IMR-90 (cell line): ENCODE data around the gene OR6S1. TPM values are rescaled to one million over a fixed set of nuclear protein-coding genes. Genes with fewer than 3 reads are reported as not detected.

Experiments used
- ATAC-seq: fragments of 200-7000 bp; cut with Tn5 transposase; 2 replicates; pipeline ENCODE4 v1.9.1; 2020; ENCODE audit warnings: low read depth, mild to moderate bottlenecking, moderate library complexity
- BruUV-seq: library from RNA; stranded (reverse); fragments of 400-500 nt; replicated peaks from 2 replicates; lab custom pipeline; 2021; lab: Mats Ljungman, UMichigan
- CTCF ChIA-PET: fragments of 300-600 bp; formaldehyde crosslinking; extraction: SDS; loops from one replicate; lab custom pipeline; 2021; ENCODE audit warnings: antibody characterized with exemption; lab: Yijun Ruan, JAX
- POLR2A ChIA-PET: fragments of 300-600 bp; sonication (Branson Sonifier 250); formaldehyde crosslinking; loops from one replicate; lab custom pipeline; 2022; ENCODE audit warnings: antibody characterized with exemption; ENCODE audit not compliant: unreplicated experiment; lab: Charles Lee
- DNase-seq: peaks from one replicate; pipeline ENCODE4 v3.0.0; 2013
- H2AFZ ChIP-seq: replicated peaks from 2 replicates; pipeline ENCODE3; 2013; ENCODE audit warnings: low read length, mild to moderate bottlenecking; ENCODE audit not compliant: poor library complexity
- H2AK5ac ChIP-seq: 2 replicates; pipeline ENCODE4 v1.6.1; 2013; ENCODE audit warnings: low read depth, low read length, inconsistent platforms
- H2AK9ac ChIP-seq: replicated peaks from 2 replicates; pipeline ENCODE3; 2013; ENCODE audit warnings: mild to moderate bottlenecking, low read depth, low read length, moderate library complexity; ENCODE audit not compliant: poor library complexity
- H2BK120ac ChIP-seq: 2 replicates; pipeline ENCODE4 v1.6.1; 2013; ENCODE audit warnings: low read depth, low read length, inconsistent platforms
- H2BK15ac ChIP-seq: 3 replicates; pipeline ENCODE4 v1.6.1; 2013; ENCODE audit warnings: low read depth, low read length, inconsistent platforms
- H2BK20ac ChIP-seq: 2 replicates; pipeline ENCODE4 v1.6.1; 2013; ENCODE audit warnings: low read depth, mild to moderate bottlenecking, inconsistent platforms, low read length, moderate library complexity
- H2BK5ac ChIP-seq: 2 replicates; pipeline ENCODE4 v1.6.1; 2013; ENCODE audit warnings: mild to moderate bottlenecking, low read depth, low read length, inconsistent platforms; ENCODE audit not compliant: poor library complexity, severe bottlenecking
- H3K14ac ChIP-seq: replicated peaks from 2 replicates; pipeline ENCODE4 v1.6.1; 2013; ENCODE audit warnings: low read depth, low read length, inconsistent platforms
- H3K18ac ChIP-seq: 2 replicates; pipeline ENCODE4 v1.6.1; 2013; ENCODE audit warnings: low read depth, low read length, control low read depth
- H3K23ac ChIP-seq: 2 replicates; pipeline ENCODE4 v1.6.1; 2013; ENCODE audit warnings: low read depth, low read length, inconsistent platforms
- H3K27ac ChIP-seq: 2 replicates; pipeline ENCODE4 v1.5.1; 2013; ENCODE audit warnings: mild to moderate bottlenecking, control low read depth, low read length; ENCODE audit not compliant: insufficient read depth
- H3K27me3 ChIP-seq: 2 replicates; pipeline ENCODE4 v1.6.1; 2013; ENCODE audit warnings: low read length; ENCODE audit not compliant: control insufficient read depth, insufficient read depth
- H3K36me3 ChIP-seq: 2 replicates; pipeline ENCODE4 v1.6.1; 2013; ENCODE audit warnings: low read length, mixed read lengths; ENCODE audit not compliant: control insufficient read depth, insufficient read depth
- H3K4ac ChIP-seq: 2 replicates; pipeline ENCODE4 v1.6.1; 2013; ENCODE audit warnings: low read depth, low read length, inconsistent platforms
- H3K4me1 ChIP-seq: 2 replicates; pipeline ENCODE4 v1.6.1; 2013; ENCODE audit warnings: low read length, mixed read lengths; ENCODE audit not compliant: control insufficient read depth, insufficient read depth
- H3K4me2 ChIP-seq: 2 replicates; pipeline ENCODE4 v1.6.1; 2013; ENCODE audit warnings: low read depth, mild to moderate bottlenecking, control low read depth, low read length, moderate library complexity
- H3K4me3 ChIP-seq: 2 replicates; pipeline ENCODE4 v1.5.1; 2013; ENCODE audit warnings: low read depth, mild to moderate bottlenecking, control low read depth, low read length, moderate library complexity; ENCODE audit not compliant: insufficient read depth
- H3K56ac ChIP-seq: 2 replicates; pipeline ENCODE4 v1.6.1; 2013; ENCODE audit warnings: low read length, inconsistent platforms; ENCODE audit not compliant: insufficient read depth; ENCODE audit errors: extremely low read depth
- H3K79me1 ChIP-seq, 2 experiments: 2 replicates each; pipeline ENCODE4 v1.6.1; 2013; ENCODE audit warnings: low read length in 2 of 2, inconsistent platforms in 1 of 2, low read depth in 1 of 2
- H3K9ac ChIP-seq: 2 replicates; pipeline ENCODE4 v1.6.1; 2013; ENCODE audit warnings: low read depth, low read length, control low read depth
- H3K9me1 ChIP-seq: 2 replicates; pipeline ENCODE4 v1.6.1; 2013; ENCODE audit warnings: low read length, inconsistent platforms; ENCODE audit not compliant: insufficient read depth
- H3K9me3 ChIP-seq: 2 replicates; pipeline ENCODE4 v1.6.1; 2013; ENCODE audit warnings: low read length; ENCODE audit not compliant: control insufficient read depth, insufficient read depth
- H4K20me1 ChIP-seq: 2 replicates; pipeline ENCODE4 v1.6.1; 2013; ENCODE audit warnings: low read length, inconsistent platforms; ENCODE audit not compliant: insufficient read depth
- H4K5ac ChIP-seq: 2 replicates; pipeline ENCODE4 v1.6.1; 2013; ENCODE audit warnings: mild to moderate bottlenecking, low read depth, low read length, control low read depth
- H4K8ac ChIP-seq, 2 experiments: 2 replicates each; pipeline ENCODE4 v1.6.1; 2013; ENCODE audit warnings: low read depth in 2 of 2, low read length in 2 of 2, control low read depth in 1 of 2, inconsistent platforms in 1 of 2
- H4K91ac ChIP-seq: 2 replicates; pipeline ENCODE4 v1.6.1; 2013; ENCODE audit warnings: low read depth, low read length, inconsistent platforms; ENCODE audit not compliant: insufficient read depth
- BHLHE40 ChIP-seq: fragments of 150-350 bp; IDR thresholded peaks from 2 replicates; pipeline ENCODE4 v1.6.1; 2016; ENCODE audit warnings: mild to moderate bottlenecking, low read depth, low read length
- CHD1 ChIP-seq: IDR thresholded peaks from 2 replicates; pipeline ENCODE4 v1.6.1; 2012; ENCODE audit warnings: low read depth, low read length, improper control_type of control experiment
- FOS ChIP-seq: fragments of 150-350 bp; IDR thresholded peaks from 2 replicates; pipeline ENCODE4 v1.6.1; 2016; ENCODE audit warnings: low read depth, low read length
- MAFK ChIP-seq: IDR thresholded peaks from 2 replicates; pipeline ENCODE4 v1.6.1; 2012; ENCODE audit warnings: low read depth, low read length, improper control_type of control experiment
- MAZ ChIP-seq: IDR thresholded peaks from 2 replicates; pipeline ENCODE4 v1.6.1; 2012; ENCODE audit warnings: low read depth, mild to moderate bottlenecking, low read length, improper control_type of control experiment, moderate library complexity, borderline replicate concordance
- NFE2L2 ChIP-seq: fragments of 150-350 bp; IDR thresholded peaks from 2 replicates; pipeline ENCODE4 v1.6.1; 2016; ENCODE audit warnings: low read depth, mild to moderate bottlenecking, low read length
- POLR2A ChIP-seq: IDR thresholded peaks from 2 replicates; pipeline ENCODE4 v1.6.1; 2012; ENCODE audit warnings: mild to moderate bottlenecking, low read depth, low read length
- RFX5 ChIP-seq: IDR thresholded peaks from 2 replicates; pipeline ENCODE4 v1.8.0; 2012; ENCODE audit warnings: low read depth, mild to moderate bottlenecking, low read length, moderate library complexity
- WGBS, 2 experiments: methylation state at CpG; one replicate each; pipeline versions ENCODE4 v1.1.5 to v1.1.7; 2013; ENCODE audit warnings: missing lambda C conversion rate in 2 of 2; ENCODE audit not compliant: insufficient read length in 1 of 2; ENCODE audit errors: extremely low coverage in 2 of 2; 5-methylcytosine and 5-hydroxymethylcytosine counted together
- dilution Hi-C: fragments of 300-500 bp; cut with HindIII; formaldehyde crosslinking; loops from one replicate; pipeline ENCODE4 v1.14.3; 2018; ENCODE audit warnings: low sequenced_read_pairs; ENCODE audit not compliant: unreplicated experiment
- in situ Hi-C: fragments of 300-500 bp; cut with MboI; formaldehyde crosslinking; loops from 3 replicates; pipeline ENCODE4 v1.14.3; 2019; ENCODE audit warnings: low sequenced_read_pairs, inconsistent platforms, mixed read lengths
- intact Hi-C: fragments of 100-400 bp; cut with micrococcal nuclease; formaldehyde crosslinking; loops from 2 replicates; pipeline ENCODE4 v1.10.0; 2022
- polyA plus RNA-seq, 3 experiments: library from polyadenylated mRNA; depleted of rRNA; stranded (reverse); fragments of >200 nt; gene quantifications; 2 replicates each; pipeline ENCODE4 v1.2.3, GENCODE V29; 2012; ENCODE audit warnings: low replicate concordance in 1 of 3
- total RNA-seq: library from RNA; depleted of rRNA; stranded (reverse); fragments of >200 nt; gene quantifications from 2 replicates; pipeline ENCODE4 v1.2.3, GENCODE V29; 2012
- TF ChIP-seq, protein P1 (sequence below): fragments of 150-350 bp; IDR thresholded peaks from 2 replicates; pipeline ENCODE4 v1.6.1; 2017; ENCODE audit warnings: mild to moderate bottlenecking, antibody characterized with exemption, low read length, low read depth
- TF ChIP-seq, protein P2 (sequence below): conservative IDR thresholded peaks from 2 replicates; pipeline ENCODE4 v1.5.1; 2012; ENCODE audit warnings: mild to moderate bottlenecking, low read depth, low read length, improper control_type of control experiment

The OR6S1 gene
- total and polyA plus RNA-seq, 2 of the 4 experiments (the other 2 are of a cell fraction): not detected

DNA sequence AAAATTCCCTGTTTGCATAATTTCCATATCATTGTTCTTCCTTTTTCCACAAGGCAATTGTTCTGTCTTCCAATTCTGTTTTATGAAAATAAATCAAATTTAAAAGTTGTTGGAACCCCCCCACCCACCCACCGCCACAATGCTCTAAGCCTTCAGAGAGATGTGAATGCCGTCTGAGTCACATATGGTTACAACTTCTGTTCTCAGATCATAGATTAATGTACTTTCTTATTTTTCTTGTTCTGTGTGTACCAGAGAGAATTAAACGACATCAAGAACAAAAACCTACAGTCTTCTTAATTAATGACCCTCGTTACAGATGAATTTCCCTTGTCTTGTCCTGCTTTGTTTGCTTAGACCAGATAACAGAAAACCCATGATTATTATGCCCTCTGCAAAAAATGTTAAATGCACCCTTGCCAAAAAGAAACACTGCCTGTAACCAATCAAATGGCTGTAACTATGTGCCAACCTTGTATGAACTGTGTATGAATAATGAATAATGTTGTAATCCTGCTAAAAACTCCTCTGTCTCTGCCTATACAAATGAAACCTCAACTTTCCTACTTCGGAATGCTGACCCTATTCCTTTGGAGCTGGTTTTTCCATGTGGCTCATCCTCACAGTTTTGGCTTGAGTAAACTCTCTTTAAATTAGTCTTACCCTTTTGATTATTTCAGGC, 14.0 kb downstream of the OR6S1 start:
- no peak overlapping the region for H4K91ac ChIP-seq
- H3K4me2 ChIP-seq: no peak overlapping the region
- intact Hi-C loops (no loop called here), dilution Hi-C loops (no loop called here), in situ Hi-C loops (no loop called here)
- H3K18ac ChIP-seq: no peak overlapping the region
- H3K56ac ChIP-seq: no peak overlapping the region
- BruUV-seq: no TSS peak
- no peak overlapping the region for H2AFZ ChIP-seq
- H3K9me3 ChIP-seq: no peaks in the 10 kb centered on the region
- no peak overlapping the region for H3K9ac ChIP-seq
- no peak overlapping the region for H3K4me3 ChIP-seq
- CTCF ChIA-PET: interaction anchor here (0.6 kb wide), 1 partner anchor 230 kb away, joined by 4 read pairs; no protein-coding TSS in a partner anchor
- no peak overlapping the region for H3K27ac ChIP-seq
- POLR2A ChIA-PET: no interaction called here
- no peaks in the 10 kb centered on the region for H3K36me3 ChIP-seq
- H4K20me1 ChIP-seq: peaks cover 6% of the 10 kb centered on the region; the same call in 1 of the 2 replicates
- no peak overlapping the region for H2AK5ac ChIP-seq
- no peak overlapping the region for H3K23ac ChIP-seq
- H2BK120ac ChIP-seq: no peak overlapping the region
- no peak overlapping the region for H2BK15ac ChIP-seq
- H4K5ac ChIP-seq: no peak overlapping the region
- no peak for TF ChIP-seq FOS
- TF ChIP-seq RFX5: no peak
- TF ChIP-seq, protein P1, sequence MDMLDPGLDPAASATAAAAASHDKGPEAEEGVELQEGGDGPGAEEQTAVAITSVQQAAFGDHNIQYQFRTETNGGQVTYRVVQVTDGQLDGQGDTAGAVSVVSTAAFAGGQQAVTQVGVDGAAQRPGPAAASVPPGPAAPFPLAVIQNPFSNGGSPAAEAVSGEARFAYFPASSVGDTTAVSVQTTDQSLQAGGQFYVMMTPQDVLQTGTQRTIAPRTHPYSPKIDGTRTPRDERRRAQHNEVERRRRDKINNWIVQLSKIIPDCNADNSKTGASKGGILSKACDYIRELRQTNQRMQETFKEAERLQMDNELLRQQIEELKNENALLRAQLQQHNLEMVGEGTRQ: no peak
- TF ChIP-seq NFE2L2: no peak
- no peak for TF ChIP-seq CHD1
- no peak for TF ChIP-seq MAZ
- TF ChIP-seq, protein P2, sequence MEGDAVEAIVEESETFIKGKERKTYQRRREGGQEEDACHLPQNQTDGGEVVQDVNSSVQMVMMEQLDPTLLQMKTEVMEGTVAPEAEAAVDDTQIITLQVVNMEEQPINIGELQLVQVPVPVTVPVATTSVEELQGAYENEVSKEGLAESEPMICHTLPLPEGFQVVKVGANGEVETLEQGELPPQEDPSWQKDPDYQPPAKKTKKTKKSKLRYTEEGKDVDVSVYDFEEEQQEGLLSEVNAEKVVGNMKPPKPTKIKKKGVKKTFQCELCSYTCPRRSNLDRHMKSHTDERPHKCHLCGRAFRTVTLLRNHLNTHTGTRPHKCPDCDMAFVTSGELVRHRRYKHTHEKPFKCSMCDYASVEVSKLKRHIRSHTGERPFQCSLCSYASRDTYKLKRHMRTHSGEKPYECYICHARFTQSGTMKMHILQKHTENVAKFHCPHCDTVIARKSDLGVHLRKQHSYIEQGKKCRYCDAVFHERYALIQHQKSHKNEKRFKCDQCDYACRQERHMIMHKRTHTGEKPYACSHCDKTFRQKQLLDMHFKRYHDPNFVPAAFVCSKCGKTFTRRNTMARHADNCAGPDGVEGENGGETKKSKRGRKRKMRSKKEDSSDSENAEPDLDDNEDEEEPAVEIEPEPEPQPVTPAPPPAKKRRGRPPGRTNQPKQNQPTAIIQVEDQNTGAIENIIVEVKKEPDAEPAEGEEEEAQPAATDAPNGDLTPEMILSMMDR: no peak
- TF ChIP-seq MAFK: no peak
- no peak for TF ChIP-seq POLR2A
- no peak for TF ChIP-seq BHLHE40
- H3K4me1 ChIP-seq: peaks cover 4% of the 10 kb centered on the region; the same call in 1 of the 2 replicates
- no peaks in the 10 kb centered on the region for H3K9me1 ChIP-seq
- WGBS, 2 experiments: no CpG with 5 or more reads among the region's 5 CpGs
- H3K27me3 ChIP-seq: peaks cover 10% of the 10 kb centered on the region
- no peak overlapping the region for H2AK9ac ChIP-seq
- no peak overlapping the region for H3K4ac ChIP-seq
- H2BK5ac ChIP-seq: no peak overlapping the region
- H2BK20ac ChIP-seq: no peak overlapping the region
- H3K14ac ChIP-seq: no peak overlapping the region
- DNase-seq: no peak
- no peak overlapping the region for H4K8ac ChIP-seq
- no peaks in the 10 kb centered on the region for H3K79me1 ChIP-seq
- no peak for ATAC-seq
